Measurements from ENCODE around the gene MCL1.
"Not testable (repeated sequence)": the region's sequence is repeated elsewhere in the genome, so short reads cannot be mapped to it uniquely, and the experiment has no call there.

The MCL1 gene

GRCh38 chr1:150579110-150579944, at the start of gene MCL1:
Gene MCL1 (minus strand): TSS chr1:150579610. CDS start chr1:150579530, 80 bp downstream.
- peak; percentile 98 for DNase-seq

- DNase-seq: no peak
These were observed 49.3 kb upstream of the MCL1 start for GRCh38 chr1:150628766-150629114.

GRCh38 chr1:150627826-150628410, 48.5 kb upstream of the MCL1 start:
- DNase-seq: no peak

- no peak for DNase-seq
These were observed 46.7 kb upstream of the MCL1 start for GRCh38 chr1:150626150-150626549.

GRCh38 chr1:150624546-150624945, 45.1 kb upstream of the MCL1 start:
- DNase-seq: not testable (repeated sequence)

- not testable (repeated sequence) for DNase-seq
These were observed 44.7 kb upstream of the MCL1 start for GRCh38 chr1:150624134-150624533.

GRCh38 chr1:150622303-150622975, 43.0 kb upstream of the MCL1 start:
- DNase-seq: no peak

GRCh38 chr1:150621497-150622302, 42.3 kb upstream of the MCL1 start:
- DNase-seq: peak; percentile 63

GRCh38 chr1:150620919-150621318, 41.5 kb upstream of the MCL1 start:
- DNase-seq: no peak

GRCh38 chr1:150619576-150620509, 40.4 kb upstream of the MCL1 start:
- peak; percentile 4 for DNase-seq

GRCh38 chr1:150615346-150616201, 36.2 kb upstream of the MCL1 start:
- no peak for DNase-seq

- DNase-seq: peak; percentile 13
These were observed 33.9 kb upstream of the MCL1 start for GRCh38 chr1:150613061-150613920.

- DNase-seq: no peak
These were observed 32.6 kb upstream of the MCL1 start for GRCh38 chr1:150612014-150612345.

GRCh38 chr1:150610576-150610975, 31.2 kb upstream of the MCL1 start:
- DNase-seq: no peak

GRCh38 chr1:150609732-150610131, 30.3 kb upstream of the MCL1 start:
- DNase-seq: no peak

- no peak for DNase-seq
These were observed 27.2 kb upstream of the MCL1 start for GRCh38 chr1:150606463-150607142.

GRCh38 chr1:150605451-150605731, 26.0 kb upstream of the MCL1 start:
- DNase-seq: not testable (repeated sequence)

GRCh38 chr1:150604226-150604588, 24.8 kb upstream of the MCL1 start:
- DNase-seq: no peak

- DNase-seq: no peak
These were observed 24.3 kb upstream of the MCL1 start for GRCh38 chr1:150603711-150604110.

GRCh38 chr1:150602372-150602771, 23.0 kb upstream of the MCL1 start:
- DNase-seq: not testable (repeated sequence)

Data from NCI-H1694 treated with DMSO at 0.1 percent for 48 hours (cell line).